ENCODE data around the gene CLDN9. TPM values are rescaled to one million over a fixed set of nuclear protein-coding genes. Genes with fewer than 3 reads are reported as not detected.

The CLDN9 gene
- total and polyA plus RNA-seq, 12 donors, result 0.19 to 3.2 (median 0.90) TPM

DNA sequence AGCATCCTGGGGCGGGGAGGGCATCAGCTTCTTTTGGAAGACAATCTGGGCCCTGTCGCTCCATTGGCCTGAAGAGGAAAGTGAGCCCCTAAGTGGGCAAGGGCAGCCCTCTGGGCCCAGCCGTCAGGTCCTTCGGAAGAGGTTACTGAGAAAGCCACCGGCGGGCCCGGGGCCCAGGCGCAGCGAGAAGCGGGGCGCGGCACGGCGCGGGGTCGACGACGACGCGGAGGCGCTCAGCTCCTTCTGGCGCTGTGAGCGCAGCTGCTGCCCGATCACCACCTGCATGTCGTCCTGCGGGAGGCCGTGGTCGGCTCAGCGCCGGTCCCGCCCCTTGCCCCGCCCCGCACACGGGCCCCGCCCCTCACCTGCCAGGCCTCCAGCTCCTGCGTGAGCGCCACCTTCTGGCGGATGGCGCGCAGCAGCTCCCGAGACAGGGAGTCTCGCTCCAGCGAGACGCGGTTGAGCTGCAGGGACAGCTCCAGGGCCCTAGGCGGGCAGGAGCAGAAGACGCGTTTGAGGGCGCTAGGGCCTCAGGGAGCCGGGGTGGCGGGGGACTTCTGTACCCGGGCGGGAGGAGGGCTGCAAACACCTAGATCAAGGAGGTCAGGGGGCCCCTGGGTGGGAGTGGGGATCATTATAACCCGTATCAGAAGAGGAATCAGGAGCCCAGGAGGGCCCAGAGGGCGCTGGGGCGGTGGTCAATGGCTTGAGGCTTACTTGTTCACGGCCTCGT lies 15.4 kb downstream of the CLDN9 start:
- H3K27me3 ChIP-seq, result peaks cover 5 to 46% (median 43%) of the 10 kb centered on the region in 7 donors
- peaks cover 11 to 43% (median 23%) of the 10 kb centered on the region in 9 donors for H3K4me1 ChIP-seq
- intact Hi-C loops (cut with DNase I), result no loop called here
- peaks cover 0 to 25% (median 17%) of the 10 kb centered on the region in 9 donors for H3K36me3 ChIP-seq
- H3K27ac ChIP-seq, result no peak overlapping the region
- ATAC-seq (peak; percentile 10 to 45 (median 26)), DNase-seq (peak; percentile 52 to 85)
- H3K9me3 ChIP-seq, result no peaks in the 10 kb centered on the region
- WGBS, 2 donors, result 19 to 26% methylated on average over 54 to 58 of the region's 58 CpGs
- H3K4me3 ChIP-seq, result peak overlapping the region in 2 of 10 donors; percentile 9 to 22
- TF ChIP-seq, protein P1, sequence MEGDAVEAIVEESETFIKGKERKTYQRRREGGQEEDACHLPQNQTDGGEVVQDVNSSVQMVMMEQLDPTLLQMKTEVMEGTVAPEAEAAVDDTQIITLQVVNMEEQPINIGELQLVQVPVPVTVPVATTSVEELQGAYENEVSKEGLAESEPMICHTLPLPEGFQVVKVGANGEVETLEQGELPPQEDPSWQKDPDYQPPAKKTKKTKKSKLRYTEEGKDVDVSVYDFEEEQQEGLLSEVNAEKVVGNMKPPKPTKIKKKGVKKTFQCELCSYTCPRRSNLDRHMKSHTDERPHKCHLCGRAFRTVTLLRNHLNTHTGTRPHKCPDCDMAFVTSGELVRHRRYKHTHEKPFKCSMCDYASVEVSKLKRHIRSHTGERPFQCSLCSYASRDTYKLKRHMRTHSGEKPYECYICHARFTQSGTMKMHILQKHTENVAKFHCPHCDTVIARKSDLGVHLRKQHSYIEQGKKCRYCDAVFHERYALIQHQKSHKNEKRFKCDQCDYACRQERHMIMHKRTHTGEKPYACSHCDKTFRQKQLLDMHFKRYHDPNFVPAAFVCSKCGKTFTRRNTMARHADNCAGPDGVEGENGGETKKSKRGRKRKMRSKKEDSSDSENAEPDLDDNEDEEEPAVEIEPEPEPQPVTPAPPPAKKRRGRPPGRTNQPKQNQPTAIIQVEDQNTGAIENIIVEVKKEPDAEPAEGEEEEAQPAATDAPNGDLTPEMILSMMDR (IDR thresholded peaks at IDR 0.05), result peak; percentile 33 to 77 (median 68)

- no peak overlapping the region for H3K27ac ChIP-seq
- DNase-seq, result no peak
- peaks cover 7 to 36% (median 18%) of the 10 kb centered on the region in 9 donors for H3K4me1 ChIP-seq
- peaks cover 0 to 25% (median 17%) of the 10 kb centered on the region in 9 donors for H3K36me3 ChIP-seq
- TF ChIP-seq, protein P1 (IDR thresholded peaks at IDR 0.05), result no peak
- ATAC-seq, result no peak
- intact Hi-C loops (cut with DNase I), result no loop called here
- peak overlapping the region in 1 of 10 donors; percentile 9 for H3K4me3 ChIP-seq
- peaks cover 5 to 53% (median 48%) of the 10 kb centered on the region in 7 donors for H3K27me3 ChIP-seq
- 28 to 37% methylated on average over 12 to 15 of the region's 15 CpGs for WGBS, 2 donors
- no peaks in the 10 kb centered on the region for H3K9me3 ChIP-seq
Measured at GRCh38 chr16:3028716-3029319, 16.1 kb downstream of the CLDN9 start.

DNA sequence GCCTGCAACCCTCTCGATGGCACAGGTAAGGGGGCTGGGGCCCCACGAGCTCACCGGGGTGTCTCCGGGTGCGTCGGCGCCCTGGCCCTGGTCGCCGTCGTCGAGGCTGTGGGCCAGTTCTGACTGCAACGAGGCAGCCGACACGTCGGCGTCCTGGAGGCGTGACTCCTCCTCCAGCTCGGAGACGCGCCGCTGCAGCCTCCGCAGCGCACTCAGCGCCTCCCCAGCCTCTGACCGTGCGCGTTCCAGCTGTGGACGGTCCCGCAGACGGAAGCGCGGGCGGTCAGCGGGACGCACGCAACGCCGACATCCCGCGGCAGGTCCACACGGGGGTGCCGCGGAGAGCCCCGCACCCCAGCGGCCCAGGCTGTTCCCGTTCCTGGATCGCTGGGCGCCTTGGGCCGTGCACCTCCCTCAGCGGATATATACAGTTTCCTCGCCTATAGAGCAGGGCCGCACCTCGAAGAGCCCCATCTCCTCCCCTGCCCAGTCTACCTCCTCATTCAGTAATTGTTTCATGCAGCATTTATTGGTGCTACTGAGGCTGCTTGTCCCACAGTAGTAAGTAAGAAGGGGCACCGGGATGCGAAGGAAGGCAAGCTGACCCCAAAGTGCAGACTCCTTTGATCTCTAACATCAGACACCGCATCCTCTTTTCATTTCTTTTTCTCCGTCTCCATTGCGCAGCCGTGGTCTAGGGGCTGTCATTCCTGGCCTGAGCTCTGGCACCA lies 16.9 kb downstream of the CLDN9 start:
- H3K27me3 ChIP-seq, result peaks cover 5 to 62% (median 54%) of the 10 kb centered on the region in 7 donors
- H3K4me3 ChIP-seq, result peak overlapping the region in 6 of 10 donors; percentile 11 to 36 (median 18)
- intact Hi-C loops (cut with DNase I), result no loop called here
- H3K4me1 ChIP-seq, result peaks cover 6 to 31% (median 14%) of the 10 kb centered on the region in 9 donors
- ATAC-seq, result peak in 1 of 8 donors; percentile 23
- TF ChIP-seq, protein P1 (IDR thresholded peaks at IDR 0.05), result no peak
- peaks cover 0 to 25% (median 17%) of the 10 kb centered on the region in 9 donors for H3K36me3 ChIP-seq
- H3K27ac ChIP-seq, result no peak overlapping the region
- no peaks in the 10 kb centered on the region for H3K9me3 ChIP-seq
- 9% methylated on average over 59 of the region's 59 CpGs for WGBS, 2 donors
- DNase-seq, result no peak
